Measurements from ENCODE around the gene PHKA1. TPM values are rescaled to one million over a fixed set of nuclear protein-coding genes. Genes with fewer than 3 reads are reported as not detected.
"Not testable (repeated sequence)": the region's sequence is repeated elsewhere in the genome, so short reads cannot be mapped to it uniquely, and the experiment has no call there.

PHKA1 gene
- polyA plus RNA-seq, 1 donor from 2014 or later, result 2.7 TPM

DNA sequence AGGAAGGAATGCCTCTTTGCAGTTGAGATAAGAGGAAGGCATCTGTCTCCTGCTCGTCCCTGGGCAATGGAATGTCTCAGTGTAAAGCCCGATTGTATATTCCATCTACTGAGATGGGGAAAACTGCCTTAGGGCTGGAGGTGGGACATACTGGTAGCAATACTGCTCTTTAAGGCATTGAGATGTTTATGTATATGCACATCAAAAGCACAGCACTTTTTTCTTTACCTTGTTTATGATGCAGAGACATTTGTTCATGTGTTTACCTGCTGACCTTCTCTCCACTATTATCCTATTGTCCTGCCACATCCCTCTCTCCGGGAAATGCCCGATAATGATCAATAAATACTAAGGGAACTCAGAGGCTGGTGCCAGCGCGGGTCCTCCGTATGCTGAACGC, 19.5 kb upstream of the PHKA1 start:
- H3K27ac ChIP-seq (ENCODE audit: low read length); H2AFZ ChIP-seq (ENCODE audit: low read depth, low read length); H3K9me3 ChIP-seq (ENCODE audit: low read length); H3K9ac ChIP-seq (ENCODE audit: low read length); H4K20me1 ChIP-seq (ENCODE audit: insufficient read depth); H3K79me2 ChIP-seq (replicated peaks; ENCODE audit: insufficient read depth, low read length); H3K4me3 ChIP-seq (ENCODE audit: low read length); H3K36me3 ChIP-seq (ENCODE audit: insufficient read depth, low read length); H3K4me2 ChIP-seq (ENCODE audit: low read length); H3F3A ChIP-seq (ENCODE audit: insufficient read depth, low read length, poor library complexity, severe bottlenecking); H3K9me2 ChIP-seq (ENCODE audit: insufficient read depth, low read length); H3K27me3 ChIP-seq (ENCODE audit: insufficient read depth, low read depth, low read length): not testable (repeated sequence)

DNA sequence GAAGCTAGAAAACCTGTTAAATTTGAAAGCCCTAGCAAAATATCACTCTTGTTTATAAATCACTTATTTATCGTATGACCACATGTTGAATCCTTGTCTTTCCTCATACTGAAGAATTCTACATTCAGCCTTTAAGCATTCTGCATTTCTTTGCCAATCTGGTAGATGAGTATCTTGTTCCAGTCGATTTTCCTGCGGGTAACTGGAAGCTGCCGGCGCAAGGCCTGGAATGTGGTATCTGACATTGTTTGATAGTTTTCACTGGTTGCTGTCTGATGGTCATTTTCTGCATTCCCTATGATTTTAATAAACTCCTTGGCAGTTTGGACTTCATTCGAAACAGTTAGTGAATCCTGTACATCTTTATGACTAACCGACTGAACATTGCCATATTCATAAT, 13.7 kb upstream of the PHKA1 start:
- Histone ChIP-seq H4K20me1 (ENCODE audit: insufficient read depth) (no peaks in the 10 kb centered on the region), H3K27ac (ENCODE audit: low read length) (no peak overlapping the region), H2AFZ (ENCODE audit: low read depth, low read length) (no peak overlapping the region), H3K9me3 (ENCODE audit: low read length) (no peaks in the 10 kb centered on the region), H3K79me2 (replicated peaks; ENCODE audit: insufficient read depth, low read length) (no peaks in the 10 kb centered on the region), H3K9me2 (ENCODE audit: insufficient read depth, low read length) (no peaks in the 10 kb centered on the region), H3K9ac (ENCODE audit: low read length) (no peak overlapping the region), H3K4me2 (ENCODE audit: low read length) (no peak overlapping the region), H3K36me3 (ENCODE audit: insufficient read depth, low read length) (no peaks in the 10 kb centered on the region), H3F3A (ENCODE audit: insufficient read depth, low read length, poor library complexity, severe bottlenecking) (no peaks in the 10 kb centered on the region), H3K4me3 (ENCODE audit: low read length) (no peak overlapping the region), H3K27me3 (ENCODE audit: insufficient read depth, low read depth, low read length) (no peaks in the 10 kb centered on the region)
- TF ChIP-seq SMC3 (conservative IDR thresholded peaks at IDR 0.05; ENCODE audit: poor library complexity), result no peak
- no peak for TF ChIP-seq EP300 (conservative IDR thresholded peaks at IDR 0.05; ENCODE audit: poor library complexity, severe bottlenecking)
- TF ChIP-seq RAD21 (conservative IDR thresholded peaks at IDR 0.05), result no peak
- no peak for TF ChIP-seq TAF1 (IDR thresholded peaks at IDR 0.05; ENCODE audit: low read depth)
- no peak for TF ChIP-seq EZH2 (IDR thresholded peaks at IDR 0.05; ENCODE audit: borderline replicate concordance, insufficient read depth, low read length, poor library complexity, severe bottlenecking)
- TF ChIP-seq, protein P1, sequence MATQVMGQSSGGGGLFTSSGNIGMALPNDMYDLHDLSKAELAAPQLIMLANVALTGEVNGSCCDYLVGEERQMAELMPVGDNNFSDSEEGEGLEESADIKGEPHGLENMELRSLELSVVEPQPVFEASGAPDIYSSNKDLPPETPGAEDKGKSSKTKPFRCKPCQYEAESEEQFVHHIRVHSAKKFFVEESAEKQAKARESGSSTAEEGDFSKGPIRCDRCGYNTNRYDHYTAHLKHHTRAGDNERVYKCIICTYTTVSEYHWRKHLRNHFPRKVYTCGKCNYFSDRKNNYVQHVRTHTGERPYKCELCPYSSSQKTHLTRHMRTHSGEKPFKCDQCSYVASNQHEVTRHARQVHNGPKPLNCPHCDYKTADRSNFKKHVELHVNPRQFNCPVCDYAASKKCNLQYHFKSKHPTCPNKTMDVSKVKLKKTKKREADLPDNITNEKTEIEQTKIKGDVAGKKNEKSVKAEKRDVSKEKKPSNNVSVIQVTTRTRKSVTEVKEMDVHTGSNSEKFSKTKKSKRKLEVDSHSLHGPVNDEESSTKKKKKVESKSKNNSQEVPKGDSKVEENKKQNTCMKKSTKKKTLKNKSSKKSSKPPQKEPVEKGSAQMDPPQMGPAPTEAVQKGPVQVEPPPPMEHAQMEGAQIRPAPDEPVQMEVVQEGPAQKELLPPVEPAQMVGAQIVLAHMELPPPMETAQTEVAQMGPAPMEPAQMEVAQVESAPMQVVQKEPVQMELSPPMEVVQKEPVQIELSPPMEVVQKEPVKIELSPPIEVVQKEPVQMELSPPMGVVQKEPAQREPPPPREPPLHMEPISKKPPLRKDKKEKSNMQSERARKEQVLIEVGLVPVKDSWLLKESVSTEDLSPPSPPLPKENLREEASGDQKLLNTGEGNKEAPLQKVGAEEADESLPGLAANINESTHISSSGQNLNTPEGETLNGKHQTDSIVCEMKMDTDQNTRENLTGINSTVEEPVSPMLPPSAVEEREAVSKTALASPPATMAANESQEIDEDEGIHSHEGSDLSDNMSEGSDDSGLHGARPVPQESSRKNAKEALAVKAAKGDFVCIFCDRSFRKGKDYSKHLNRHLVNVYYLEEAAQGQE (IDR thresholded peaks at IDR 0.05; ENCODE audit: borderline replicate concordance), result no peak
- TF ChIP-seq POLR2AphosphoS5 (IDR thresholded peaks at IDR 0.05), result no peak
- TF ChIP-seq MXI1 (conservative IDR thresholded peaks at IDR 0.05; ENCODE audit: poor library complexity, severe bottlenecking), result no peak
- TF ChIP-seq, protein P2, sequence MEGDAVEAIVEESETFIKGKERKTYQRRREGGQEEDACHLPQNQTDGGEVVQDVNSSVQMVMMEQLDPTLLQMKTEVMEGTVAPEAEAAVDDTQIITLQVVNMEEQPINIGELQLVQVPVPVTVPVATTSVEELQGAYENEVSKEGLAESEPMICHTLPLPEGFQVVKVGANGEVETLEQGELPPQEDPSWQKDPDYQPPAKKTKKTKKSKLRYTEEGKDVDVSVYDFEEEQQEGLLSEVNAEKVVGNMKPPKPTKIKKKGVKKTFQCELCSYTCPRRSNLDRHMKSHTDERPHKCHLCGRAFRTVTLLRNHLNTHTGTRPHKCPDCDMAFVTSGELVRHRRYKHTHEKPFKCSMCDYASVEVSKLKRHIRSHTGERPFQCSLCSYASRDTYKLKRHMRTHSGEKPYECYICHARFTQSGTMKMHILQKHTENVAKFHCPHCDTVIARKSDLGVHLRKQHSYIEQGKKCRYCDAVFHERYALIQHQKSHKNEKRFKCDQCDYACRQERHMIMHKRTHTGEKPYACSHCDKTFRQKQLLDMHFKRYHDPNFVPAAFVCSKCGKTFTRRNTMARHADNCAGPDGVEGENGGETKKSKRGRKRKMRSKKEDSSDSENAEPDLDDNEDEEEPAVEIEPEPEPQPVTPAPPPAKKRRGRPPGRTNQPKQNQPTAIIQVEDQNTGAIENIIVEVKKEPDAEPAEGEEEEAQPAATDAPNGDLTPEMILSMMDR (IDR thresholded peaks at IDR 0.05; ENCODE audit: poor library complexity, severe bottlenecking), result no peak

DNA sequence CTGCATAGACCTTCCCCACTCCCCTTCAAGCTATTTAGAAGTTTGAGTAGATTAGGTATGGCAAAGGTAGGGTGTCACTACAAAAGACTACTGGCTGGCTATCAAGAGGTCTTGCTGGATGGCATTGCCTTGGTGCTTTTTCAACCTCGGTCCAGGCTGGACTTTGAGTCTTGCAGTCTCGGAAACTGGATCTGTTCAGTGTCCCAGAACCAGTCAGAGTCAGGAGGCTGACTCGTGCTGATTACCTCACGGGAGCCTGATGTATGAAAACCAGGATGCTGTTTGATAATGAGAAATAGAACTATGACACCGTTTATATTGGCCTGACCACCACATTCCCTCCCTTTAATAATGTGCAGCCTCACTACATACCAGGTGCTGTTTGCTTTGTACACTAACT, 2.7 kb upstream of the PHKA1 start:
- Histone ChIP-seq H3K27ac (ENCODE audit: low read length) (no peak overlapping the region), H3K27me3 (ENCODE audit: insufficient read depth, low read depth, low read length) (no peaks in the 10 kb centered on the region), H3F3A (ENCODE audit: insufficient read depth, low read length, poor library complexity, severe bottlenecking) (no peaks in the 10 kb centered on the region), H3K9me3 (ENCODE audit: low read length) (no peaks in the 10 kb centered on the region), H3K9ac (ENCODE audit: low read length) (no peak overlapping the region), H3K36me3 (ENCODE audit: insufficient read depth, low read length) (no peaks in the 10 kb centered on the region), H3K4me3 (ENCODE audit: low read length) (no peak overlapping the region), H4K20me1 (ENCODE audit: insufficient read depth) (no peaks in the 10 kb centered on the region), H3K79me2 (replicated peaks; ENCODE audit: insufficient read depth, low read length) (no peaks in the 10 kb centered on the region), H2AFZ (ENCODE audit: low read depth, low read length) (no peak overlapping the region), H3K4me2 (ENCODE audit: low read length) (no peak overlapping the region), H3K9me2 (ENCODE audit: insufficient read depth, low read length) (no peaks in the 10 kb centered on the region)
- TF ChIP-seq EZH2 (IDR thresholded peaks at IDR 0.05; ENCODE audit: borderline replicate concordance, insufficient read depth, low read length, poor library complexity, severe bottlenecking) (no peak), EP300 (conservative IDR thresholded peaks at IDR 0.05; ENCODE audit: poor library complexity, severe bottlenecking) (no peak), SMC3 (conservative IDR thresholded peaks at IDR 0.05; ENCODE audit: poor library complexity) (no peak), TAF1 (IDR thresholded peaks at IDR 0.05; ENCODE audit: low read depth) (no peak), POLR2AphosphoS5 (IDR thresholded peaks at IDR 0.05) (no peak)
- TF ChIP-seq, protein P1 (IDR thresholded peaks at IDR 0.05; ENCODE audit: borderline replicate concordance), result no peak
- TF ChIP-seq, protein P2 (IDR thresholded peaks at IDR 0.05; ENCODE audit: poor library complexity, severe bottlenecking), result no peak
